Activated CD4-positive, alpha-beta T cell treated with anti-CD3 and anti-CD28 coated beads, Interleukin-2, amount 10 ng/mL, durations not matched to agents 24 days and 14 days (primary cell): ENCODE results near the gene TCP11L2. TPM values are rescaled to one million over a fixed set of nuclear protein-coding genes. Genes with fewer than 3 reads are reported as not detected.
"Not testable (repeated sequence)": the region's sequence is repeated elsewhere in the genome, so short reads cannot be mapped to it uniquely, and the experiment has no call there.

Experiments
- DNase-seq: peaks from one replicate; pipeline ENCODE4 v3.0.0; 2022
- H3K27ac Mint-ChIP-seq: one replicate; pipeline ENCODE4 v1.8.0; 2022; ENCODE audit warnings: mild to moderate bottlenecking, mixed read lengths
- H3K27me3 Mint-ChIP-seq: one replicate; pipeline ENCODE4 v1.8.0; 2022; ENCODE audit warnings: mixed read lengths
- H3K36me3 Mint-ChIP-seq: one replicate; pipeline ENCODE4 v1.8.0; 2022; ENCODE audit warnings: low read depth, mild to moderate bottlenecking, mixed read lengths
- H3K4me1 Mint-ChIP-seq: one replicate; pipeline ENCODE4 v1.8.0; 2021; ENCODE audit warnings: mixed read lengths
- H3K4me3 Mint-ChIP-seq: one replicate; pipeline ENCODE4 v1.8.0; 2022; ENCODE audit warnings: mild to moderate bottlenecking, moderate library complexity, mixed read lengths
- H3K9me3 Mint-ChIP-seq: one replicate; pipeline ENCODE4 v1.8.0; 2021; ENCODE audit warnings: mixed read lengths
- intact Hi-C: fragments of 100-400 bp; cut with micrococcal nuclease; formaldehyde crosslinking; loops from one replicate; pipeline ENCODE4 v1.15.1; 2023
- total RNA-seq: library from RNA; stranded (reverse); gene quantifications from 2 replicates; pipeline ENCODE4 v1.2.3, GENCODE V29; 2022

Gene TCP11L2
- total RNA-seq, 1 donor from 2014 or later: 3.2 TPM

GRCh38 chr12:106357549-106358395 is 55.2 kb downstream of the TCP11L2 start, which contains the start of gene POLR3B:
TSS of gene POLR3B (plus strand) at chr12:106357748. CDS start at chr12:106357880, 132 bp downstream.
- intact Hi-C loops: loop anchor here (1.0 to 5.0 kb wide), 8 partner anchors 54 to 735 kb away; partner anchors contain the start of genes CKAP4, CRY1, RIC8B and TMEM263

GRCh38 chr12:106358396-106359241 is 56.1 kb downstream of the TCP11L2 start:
- H3K4me1 Mint-ChIP-seq: peaks cover 17% of the 10 kb centered on the region
- no peaks in the 10 kb centered on the region for H3K27me3 Mint-ChIP-seq
- intact Hi-C loops: loop anchor here (2.0 to 5.0 kb wide), 4 partner anchors 111 to 734 kb away; partner anchors contain the start of genes CKAP4, CRY1 and RIC8B
- H3K9me3 Mint-ChIP-seq: no peaks in the 10 kb centered on the region
- peak overlapping the region; percentile 92 for H3K4me3 Mint-ChIP-seq
- peak overlapping the region; percentile 96 for H3K27ac Mint-ChIP-seq
- peak; percentile 58 for DNase-seq
- H3K36me3 Mint-ChIP-seq: peaks cover 4% of the 10 kb centered on the region

More at GRCh38 chr12:106357549-106358395, 55.2 kb downstream of the TCP11L2 start, which contains the start of gene POLR3B:
- Mint-ChIP-seq H3K4me1 (peaks cover 17% of the 10 kb centered on the region), H3K36me3 (peaks cover 4% of the 10 kb centered on the region), H3K4me3 (peak within 1 kb of the TSS; percentile 92), H3K9me3 (no peaks in the 10 kb centered on the region), H3K27ac (peak within 1 kb of the TSS; percentile 96), H3K27me3 (no peaks in the 10 kb centered on the region)
- DNase-seq: peak; percentile 98

GRCh38 chr12:106359646-106360399 is 57.3 kb downstream of the TCP11L2 start:
- DNase-seq: no peak
- Mint-ChIP-seq H3K36me3 (peaks cover 4% of the 10 kb centered on the region), H3K9me3 (no peaks in the 10 kb centered on the region), H3K27me3 (no peaks in the 10 kb centered on the region), H3K4me3 (no peak overlapping the region), H3K4me1 (peaks cover 17% of the 10 kb centered on the region), H3K27ac (no peak overlapping the region)
- intact Hi-C loops: loop anchor here (2.0 to 5.0 kb wide), 4 partner anchors 113 to 732 kb away; partner anchors contain the start of genes CKAP4, CRY1 and RIC8B

- Mint-ChIP-seq H3K27me3 (no peaks in the 10 kb centered on the region), H3K36me3 (peaks cover 4% of the 10 kb centered on the region), H3K4me3 (no peak overlapping the region), H3K27ac (no peak overlapping the region), H3K4me1 (peaks cover 17% of the 10 kb centered on the region), H3K9me3 (no peaks in the 10 kb centered on the region)
- intact Hi-C loops: no loop called here
- no peak for DNase-seq
These were observed 58.0 kb downstream of the TCP11L2 start for GRCh38 chr12:106360400-106360994.

- no peaks in the 10 kb centered on the region for H3K27me3 Mint-ChIP-seq
- no peak for DNase-seq
- H3K27ac Mint-ChIP-seq: no peak overlapping the region
- peaks cover 9% of the 10 kb centered on the region for H3K36me3 Mint-ChIP-seq
- no peaks in the 10 kb centered on the region for H3K9me3 Mint-ChIP-seq
- H3K4me3 Mint-ChIP-seq: no peak overlapping the region
- intact Hi-C loops: no loop called here
- peaks cover 9% of the 10 kb centered on the region for H3K4me1 Mint-ChIP-seq
These were observed 60.4 kb downstream of the TCP11L2 start for GRCh38 chr12:106362971-106363370.

GRCh38 chr12:106364261-106364660 is 61.7 kb downstream of the TCP11L2 start:
- H3K9me3 Mint-ChIP-seq: no peaks in the 10 kb centered on the region
- no peaks in the 10 kb centered on the region for H3K27me3 Mint-ChIP-seq
- peaks cover 6% of the 10 kb centered on the region for H3K36me3 Mint-ChIP-seq
- no peak for DNase-seq
- H3K4me1 Mint-ChIP-seq: no peaks in the 10 kb centered on the region
- H3K27ac Mint-ChIP-seq: no peak overlapping the region
- H3K4me3 Mint-ChIP-seq: no peak overlapping the region
- intact Hi-C loops: no loop called here

- H3K9me3 Mint-ChIP-seq: peaks cover 9% of the 10 kb centered on the region
- no peaks in the 10 kb centered on the region for H3K4me1 Mint-ChIP-seq
- no peak for DNase-seq
These were observed 67.3 kb downstream of the TCP11L2 start for GRCh38 chr12:106369624-106370346.

GRCh38 chr12:106378788-106379187 is 76.3 kb downstream of the TCP11L2 start:
- H3K27me3 Mint-ChIP-seq: no peaks in the 10 kb centered on the region
- DNase-seq: no peak
- H3K9me3 Mint-ChIP-seq: no peaks in the 10 kb centered on the region
- no peak overlapping the region for H3K27ac Mint-ChIP-seq
- peaks cover 65% of the 10 kb centered on the region for H3K36me3 Mint-ChIP-seq
- intact Hi-C loops: no loop called here
- peak overlapping the region; percentile 21 for H3K4me3 Mint-ChIP-seq
- H3K4me1 Mint-ChIP-seq: peaks cover 16% of the 10 kb centered on the region

More at GRCh38 chr12:106369624-106370346, 67.3 kb downstream of the TCP11L2 start:
- Mint-ChIP-seq H3K4me3 (no peak overlapping the region), H3K27ac (no peak overlapping the region), H3K27me3 (no peaks in the 10 kb centered on the region), H3K36me3 (peaks cover 37% of the 10 kb centered on the region)
- intact Hi-C loops: no loop called here

- Mint-ChIP-seq H3K27ac (no peak overlapping the region), H3K36me3 (peaks cover 56% of the 10 kb centered on the region), H3K4me1 (peaks cover 16% of the 10 kb centered on the region), H3K9me3 (no peaks in the 10 kb centered on the region), H3K4me3 (no peak overlapping the region), H3K27me3 (no peaks in the 10 kb centered on the region)
- intact Hi-C loops: loop anchor here (10.0 kb wide), 1 partner anchor 724 kb away; no protein-coding TSS in a partner anchor
- DNase-seq: no peak
These were observed 78.4 kb downstream of the TCP11L2 start for GRCh38 chr12:106380954-106381353.

GRCh38 chr12:106381866-106382265 is 79.3 kb downstream of the TCP11L2 start:
- peaks cover 46% of the 10 kb centered on the region for H3K36me3 Mint-ChIP-seq
- not testable (repeated sequence) for H3K9me3 Mint-ChIP-seq, H3K27me3 Mint-ChIP-seq, H3K27ac Mint-ChIP-seq, DNase-seq, H3K4me3 Mint-ChIP-seq
- intact Hi-C loops: loop anchor here (10.0 kb wide), 1 partner anchor 723 kb away; no protein-coding TSS in a partner anchor
- H3K4me1 Mint-ChIP-seq: peaks cover 16% of the 10 kb centered on the region

GRCh38 chr12:106386813-106387535 is 84.4 kb downstream of the TCP11L2 start:
- Mint-ChIP-seq H3K27me3 (no peaks in the 10 kb centered on the region), H3K27ac (no peak overlapping the region), H3K4me3 (no peak overlapping the region), H3K36me3 (peaks cover 16% of the 10 kb centered on the region), H3K4me1 (peaks cover 7% of the 10 kb centered on the region), H3K9me3 (no peaks in the 10 kb centered on the region)
- no peak for DNase-seq
- intact Hi-C loops: loop anchor here (1.0 to 10.0 kb wide), 3 partner anchors 454 to 718 kb away; no protein-coding TSS in a partner anchor
